ENCODE measurements around the gene PPFIA1.

DNA sequence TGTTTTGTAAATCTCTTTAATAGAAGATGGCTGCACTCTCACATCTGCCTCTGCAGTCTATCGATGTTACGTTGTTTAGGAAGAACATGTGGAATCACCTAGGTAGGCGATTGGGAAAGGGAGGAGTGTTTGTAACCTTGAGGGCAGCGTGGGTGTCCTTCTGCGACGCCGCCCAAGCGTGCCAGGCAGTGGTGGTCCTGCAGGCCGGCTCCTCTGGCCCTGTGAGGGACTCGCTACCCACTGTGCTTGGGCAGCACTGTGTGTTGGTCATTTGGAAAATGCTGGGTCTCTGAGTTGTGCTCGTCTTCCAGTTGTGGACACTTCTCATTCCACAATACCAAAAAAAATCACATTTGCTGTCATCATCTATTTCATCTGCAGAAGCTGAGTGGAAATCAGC is 156.9 kb downstream of the PPFIA1 start:
- TF ChIP-seq, protein P1, sequence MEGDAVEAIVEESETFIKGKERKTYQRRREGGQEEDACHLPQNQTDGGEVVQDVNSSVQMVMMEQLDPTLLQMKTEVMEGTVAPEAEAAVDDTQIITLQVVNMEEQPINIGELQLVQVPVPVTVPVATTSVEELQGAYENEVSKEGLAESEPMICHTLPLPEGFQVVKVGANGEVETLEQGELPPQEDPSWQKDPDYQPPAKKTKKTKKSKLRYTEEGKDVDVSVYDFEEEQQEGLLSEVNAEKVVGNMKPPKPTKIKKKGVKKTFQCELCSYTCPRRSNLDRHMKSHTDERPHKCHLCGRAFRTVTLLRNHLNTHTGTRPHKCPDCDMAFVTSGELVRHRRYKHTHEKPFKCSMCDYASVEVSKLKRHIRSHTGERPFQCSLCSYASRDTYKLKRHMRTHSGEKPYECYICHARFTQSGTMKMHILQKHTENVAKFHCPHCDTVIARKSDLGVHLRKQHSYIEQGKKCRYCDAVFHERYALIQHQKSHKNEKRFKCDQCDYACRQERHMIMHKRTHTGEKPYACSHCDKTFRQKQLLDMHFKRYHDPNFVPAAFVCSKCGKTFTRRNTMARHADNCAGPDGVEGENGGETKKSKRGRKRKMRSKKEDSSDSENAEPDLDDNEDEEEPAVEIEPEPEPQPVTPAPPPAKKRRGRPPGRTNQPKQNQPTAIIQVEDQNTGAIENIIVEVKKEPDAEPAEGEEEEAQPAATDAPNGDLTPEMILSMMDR (IDR thresholded peaks at IDR 0.05), result no peak
- TF ChIP-seq POLR2A (IDR thresholded peaks at IDR 0.05), result no peak

Measured in testis (tissue), 2 donors.